Measurements from ENCODE around the gene ZNF512.
A peak's percentile ranks its signal among the peaks of the same experiment; 100 is the strongest.
"Not testable (repeated sequence)": the region's sequence is repeated elsewhere in the genome, so short reads cannot be mapped to it uniquely, and the experiment has no call there.

Gene ZNF512

GRCh38 chr2:27627963-27628766, 45.3 kb downstream of the ZNF512 start:
- DNase-seq (ENCODE audit: low read depth): peak; percentile 95
- no peak for TF ChIP-seq CTCF (conservative IDR thresholded peaks at IDR 0.05; ENCODE audit: control insufficient read depth, insufficient read depth, low read depth, low read length)
- peak overlapping the region; percentile 84 for H3K4me3 ChIP-seq (ENCODE audit: control insufficient read depth, low read depth, low read length)

- H3K4me3 ChIP-seq (ENCODE audit: control insufficient read depth, low read depth, low read length): peak within 1 kb of the TSS; percentile 84
- peak; percentile 93 for DNase-seq (ENCODE audit: low read depth)
- TF ChIP-seq CTCF (conservative IDR thresholded peaks at IDR 0.05; ENCODE audit: control insufficient read depth, insufficient read depth, low read depth, low read length): no peak
These were observed 46.2 kb downstream of the ZNF512 start, which contains the start of the genes CCDC121 and GPN1 for GRCh38 chr2:27628767-27629709. Gene CCDC121 (minus strand): TSS chr2:27629012. CDS start chr2:27627799, 1,213 bp downstream. Gene GPN1 (plus strand): TSS chr2:27629050. CDS start chr2:27629059, 9 bp downstream.

GRCh38 chr2:27630257-27630656, 47.4 kb downstream of the ZNF512 start:
- H3K4me3 ChIP-seq (ENCODE audit: control insufficient read depth, low read depth, low read length): not testable (repeated sequence)

GRCh38 chr2:27634291-27634690, 51.4 kb downstream of the ZNF512 start:
- no peak overlapping the region for H3K4me3 ChIP-seq (ENCODE audit: control insufficient read depth, low read depth, low read length)
- DNase-seq (ENCODE audit: low read depth): no peak
- no peak for TF ChIP-seq CTCF (conservative IDR thresholded peaks at IDR 0.05; ENCODE audit: control insufficient read depth, insufficient read depth, low read depth, low read length)

More at GRCh38 chr2:27630257-27630656, 47.4 kb downstream of the ZNF512 start:
- DNase-seq (ENCODE audit: low read depth): not testable (repeated sequence)

- no peak overlapping the region for H3K4me3 ChIP-seq (ENCODE audit: control insufficient read depth, low read depth, low read length)
- peak; percentile 59 for DNase-seq (ENCODE audit: low read depth)
- no peak for TF ChIP-seq CTCF (conservative IDR thresholded peaks at IDR 0.05; ENCODE audit: control insufficient read depth, insufficient read depth, low read depth, low read length)
These were observed 53.9 kb downstream of the ZNF512 start for GRCh38 chr2:27636766-27637165.

- H3K4me3 ChIP-seq (ENCODE audit: control insufficient read depth, low read depth, low read length): no peak overlapping the region
- peak; percentile 97 for DNase-seq (ENCODE audit: low read depth)
- TF ChIP-seq CTCF (conservative IDR thresholded peaks at IDR 0.05; ENCODE audit: control insufficient read depth, insufficient read depth, low read depth, low read length): no peak
These were observed 55.3 kb downstream of the ZNF512 start for GRCh38 chr2:27638037-27638637.

All from fibroblast of mammary gland (primary cell).